ENCODE results near the gene RASGRF2. TPM values are rescaled to one million over a fixed set of nuclear protein-coding genes. Genes with fewer than 3 reads are reported as not detected.
"Not testable (repeated sequence)": the region's sequence is repeated elsewhere in the genome, so short reads cannot be mapped to it uniquely, and the experiment has no call there.

Gene RASGRF2
- total RNA-seq, 1 experiment from 2014 or later = not detected

DNA sequence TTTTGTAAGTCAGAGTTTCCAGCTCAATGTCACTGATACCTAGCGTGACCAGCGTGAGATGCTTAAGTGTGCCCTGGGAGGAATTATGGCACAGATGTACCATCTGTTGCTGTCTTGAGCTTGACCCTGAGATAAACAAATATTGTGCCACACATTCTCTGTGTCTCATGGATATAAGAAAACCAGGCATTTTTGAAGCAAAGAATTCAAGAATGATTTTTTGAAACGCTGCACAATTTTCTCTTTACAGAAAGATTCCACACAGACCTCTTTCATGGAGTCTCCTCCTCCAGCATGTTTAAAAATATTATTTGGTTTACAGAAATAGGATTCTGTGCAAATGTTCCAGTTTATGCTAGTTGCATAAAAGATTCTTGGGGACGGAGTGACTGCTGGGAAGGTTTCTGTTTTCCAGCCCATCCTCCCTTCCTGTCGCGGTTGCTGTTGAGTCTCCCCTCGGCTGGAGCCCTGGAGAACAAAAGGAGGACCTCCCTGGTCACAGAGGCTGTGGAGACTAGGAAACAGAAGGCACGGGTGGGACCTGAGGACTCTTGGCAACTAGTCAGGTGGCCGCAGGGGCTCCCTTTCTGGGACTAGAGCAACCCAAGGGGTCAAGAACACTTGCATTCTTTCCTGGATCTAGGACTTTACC, 120.8 kb downstream of the RASGRF2 start:
- in situ Hi-C loops (cut with HindIII; ENCODE audit: low pct_unique_long_range_greater_than_20kb, low sequenced_read_pairs) = no loop called here
- no peak for DNase-seq (ENCODE audit: low read depth, low spot score)

DNA sequence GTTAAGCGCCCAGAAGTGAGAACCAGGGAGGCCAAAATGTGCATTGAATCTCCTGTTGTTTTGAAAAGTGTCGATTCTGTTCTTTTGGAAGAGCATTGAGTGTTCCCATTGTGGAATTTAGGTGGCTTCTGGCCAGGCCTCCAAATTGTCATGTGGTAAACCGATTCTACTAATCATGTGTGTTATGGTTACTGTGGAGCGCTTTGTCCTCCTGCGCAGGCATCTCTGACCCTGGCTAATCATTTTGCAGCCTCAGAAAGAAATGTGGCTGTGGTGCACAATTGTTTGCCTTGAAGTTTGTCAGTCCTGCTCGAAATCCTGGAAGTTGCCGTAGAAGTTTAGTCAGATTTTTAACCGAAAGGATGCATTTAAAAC, 121.3 kb downstream of the RASGRF2 start:
- peak; percentile 81 for DNase-seq (ENCODE audit: low read depth, low spot score)

DNA sequence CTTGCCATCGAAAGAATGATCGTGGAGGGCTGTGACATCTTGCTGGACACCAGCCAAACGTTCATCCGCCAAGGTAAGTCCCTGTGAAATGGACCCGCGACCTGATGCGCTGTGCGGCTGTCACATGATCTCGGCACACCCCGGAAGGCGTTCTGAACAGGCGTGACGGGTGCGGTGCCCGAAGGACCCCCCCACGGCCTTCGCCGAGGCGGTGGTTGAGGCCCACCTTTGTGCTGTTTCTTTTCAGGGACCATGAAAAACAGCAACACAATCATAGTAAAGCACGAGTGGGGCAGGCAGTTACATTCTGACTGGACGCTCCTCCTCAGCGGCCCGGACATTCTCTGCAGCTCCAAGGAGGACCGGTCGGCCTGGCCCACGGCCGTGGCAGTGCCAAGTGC, 126.7 kb downstream of the RASGRF2 start:
- DNase-seq (ENCODE audit: low read depth, low spot score) = no peak
- in situ Hi-C loops (cut with HindIII; ENCODE audit: low pct_unique_long_range_greater_than_20kb, low sequenced_read_pairs) = no loop called here

More for the DNA sequence above, 121.3 kb downstream of the RASGRF2 start:
- in situ Hi-C loops (cut with HindIII; ENCODE audit: low pct_unique_long_range_greater_than_20kb, low sequenced_read_pairs) = no loop called here

DNA sequence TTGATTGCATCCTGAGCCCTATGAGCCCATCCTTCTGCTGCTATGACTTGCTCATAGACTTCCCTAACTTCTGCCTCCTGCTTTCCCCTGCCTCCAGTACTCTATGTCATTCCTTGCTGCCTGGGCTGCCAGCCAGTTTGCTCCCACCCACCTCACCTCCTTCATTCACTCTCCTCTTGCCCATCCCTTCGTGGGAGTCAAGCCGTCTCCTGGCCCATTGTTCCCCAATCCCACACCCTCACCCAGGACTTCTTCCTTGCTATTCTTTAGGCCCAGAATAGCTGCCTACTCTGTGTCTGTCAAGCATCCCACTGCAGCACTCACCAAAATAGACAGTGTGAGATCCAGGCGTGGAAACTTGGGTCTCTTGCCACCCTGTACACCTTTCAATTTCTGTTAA, 131.0 kb downstream of the RASGRF2 start:
- in situ Hi-C loops (cut with HindIII; ENCODE audit: low pct_unique_long_range_greater_than_20kb, low sequenced_read_pairs) = no loop called here

DNA sequence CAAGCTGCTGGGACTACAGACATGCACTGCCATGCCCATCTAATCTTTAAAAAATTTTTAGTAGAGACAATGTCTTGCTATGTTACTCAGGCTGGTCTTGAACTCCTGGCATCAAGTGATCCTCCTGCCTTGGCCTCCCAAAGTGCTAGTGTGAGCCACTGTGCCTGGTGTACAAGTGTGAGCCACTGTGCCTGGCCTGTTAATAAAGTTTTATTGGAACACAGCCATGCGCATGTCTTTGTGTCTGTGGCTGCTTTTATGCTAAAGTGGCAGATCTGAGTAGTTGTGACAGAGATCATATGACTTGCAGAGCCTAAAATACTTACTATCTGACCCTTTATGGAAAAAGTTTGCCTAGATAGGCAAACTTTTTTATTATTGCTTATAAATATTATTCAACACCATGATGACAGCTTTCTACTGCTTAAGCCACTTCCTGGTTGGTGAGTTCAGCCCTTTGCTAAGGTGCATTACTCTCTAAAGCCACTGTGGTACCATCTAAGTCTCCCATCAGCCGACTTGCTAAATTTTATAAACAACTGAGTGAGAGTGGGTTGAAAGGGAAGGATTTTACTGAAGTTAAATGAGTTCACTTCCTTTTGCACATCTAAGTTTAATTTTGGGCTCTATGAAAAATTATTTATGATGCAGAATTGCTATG, 133.5 kb downstream of the RASGRF2 start:
- no peak for DNase-seq (ENCODE audit: low read depth, low spot score)
- in situ Hi-C loops (cut with HindIII; ENCODE audit: low pct_unique_long_range_greater_than_20kb, low sequenced_read_pairs) = no loop called here

More for the DNA sequence above, 131.0 kb downstream of the RASGRF2 start:
- DNase-seq (ENCODE audit: low read depth, low spot score) = no peak

DNA sequence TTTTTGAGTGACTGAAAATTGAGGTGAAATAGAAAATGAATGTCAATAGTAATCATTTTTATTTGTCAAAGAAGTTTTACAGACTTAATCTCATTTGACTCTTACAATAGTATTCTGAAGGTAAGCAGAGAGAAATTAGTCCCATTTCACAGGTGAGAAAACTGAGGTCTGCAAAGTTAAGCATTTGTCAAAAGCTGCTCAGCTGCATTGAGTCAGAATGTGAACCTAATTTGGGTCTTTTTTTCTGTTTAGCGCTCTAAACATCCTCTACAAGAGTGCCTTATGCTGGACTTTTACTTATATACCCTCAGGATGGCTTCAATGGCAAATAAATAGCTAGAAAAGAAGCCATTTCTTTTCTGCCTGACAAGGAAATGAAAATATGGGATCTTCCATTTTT, 135.7 kb downstream of the RASGRF2 start:
- in situ Hi-C loops (cut with HindIII; ENCODE audit: low pct_unique_long_range_greater_than_20kb, low sequenced_read_pairs) = no loop called here
- no peak for DNase-seq (ENCODE audit: low read depth, low spot score)

DNA sequence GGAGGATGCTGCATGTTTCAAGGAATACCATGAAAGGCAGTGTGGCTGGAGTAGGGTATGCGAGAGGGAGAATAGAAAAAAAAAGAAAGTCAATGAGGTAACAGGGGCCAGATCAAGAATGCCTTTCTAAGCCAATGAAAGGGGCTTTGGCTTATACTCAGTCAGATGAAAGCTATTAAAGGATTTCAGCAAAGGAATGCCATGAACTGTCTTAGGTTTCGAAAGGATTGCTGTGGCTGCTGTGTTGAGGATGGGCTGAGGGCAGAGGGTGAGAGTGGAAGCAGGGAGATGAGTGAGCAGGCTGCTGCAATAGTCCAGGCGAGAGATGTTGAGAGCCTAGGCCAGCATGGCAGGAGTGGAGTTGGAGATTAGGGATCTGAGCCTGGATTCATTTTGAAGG, 137.6 kb downstream of the RASGRF2 start:
- in situ Hi-C loops (cut with HindIII; ENCODE audit: low pct_unique_long_range_greater_than_20kb, low sequenced_read_pairs) = no loop called here
- DNase-seq (ENCODE audit: low read depth, low spot score) = no peak

DNA sequence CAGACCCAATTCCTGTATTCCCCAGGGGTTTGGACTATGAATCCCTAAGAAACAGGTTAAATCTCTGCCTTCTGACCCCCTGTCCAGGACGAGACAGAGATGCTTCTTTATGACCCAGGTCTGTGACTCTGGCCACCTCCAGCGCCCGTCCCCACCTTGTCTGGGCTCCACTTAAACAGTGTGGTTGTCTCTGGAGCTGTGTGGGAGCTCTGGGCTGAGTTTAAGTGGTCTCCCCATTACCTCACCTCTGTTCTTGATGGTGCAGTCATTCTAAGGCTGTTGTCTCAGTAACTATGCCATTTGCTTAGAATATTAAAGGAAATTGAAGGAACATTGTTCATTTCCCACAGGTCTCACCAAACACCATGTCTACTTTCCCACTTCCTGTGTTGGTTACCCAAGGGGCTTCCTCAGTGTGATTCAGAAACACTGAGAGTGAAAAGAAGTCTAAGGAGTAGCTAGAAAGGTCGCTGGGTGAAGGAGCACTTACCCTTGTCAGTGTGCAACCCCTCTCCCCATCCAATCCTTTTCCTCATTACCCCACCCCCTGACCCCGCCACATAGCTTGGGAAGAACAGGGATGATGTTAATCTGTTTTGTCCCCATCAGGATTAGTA, 145.2 kb downstream of the RASGRF2 start:
- no peak for DNase-seq (ENCODE audit: low read depth, low spot score)
- in situ Hi-C loops (cut with HindIII; ENCODE audit: low pct_unique_long_range_greater_than_20kb, low sequenced_read_pairs) = no loop called here

DNA sequence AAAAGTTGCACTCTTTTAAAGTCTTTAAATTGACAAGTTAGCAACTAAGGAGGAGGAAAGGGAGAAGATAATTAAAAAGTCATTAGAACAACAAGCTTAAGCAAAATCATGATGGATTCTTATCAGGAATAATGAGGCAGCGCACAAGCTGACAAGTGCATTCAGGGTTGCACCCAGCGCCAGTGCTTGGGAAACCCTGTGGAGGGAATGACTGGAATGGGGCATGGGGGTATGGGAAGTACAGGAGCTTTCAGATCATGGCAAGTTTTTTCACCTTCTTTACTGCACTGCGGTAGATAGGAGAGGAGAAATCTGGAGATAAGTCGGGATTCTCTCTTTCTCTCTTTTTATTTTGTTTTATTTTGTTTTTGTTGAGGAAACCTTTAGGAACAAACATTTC, 155.1 kb downstream of the RASGRF2 start:
- in situ Hi-C loops (cut with HindIII; ENCODE audit: low pct_unique_long_range_greater_than_20kb, low sequenced_read_pairs) = no loop called here
- no peak for DNase-seq (ENCODE audit: low read depth, low spot score)

DNA sequence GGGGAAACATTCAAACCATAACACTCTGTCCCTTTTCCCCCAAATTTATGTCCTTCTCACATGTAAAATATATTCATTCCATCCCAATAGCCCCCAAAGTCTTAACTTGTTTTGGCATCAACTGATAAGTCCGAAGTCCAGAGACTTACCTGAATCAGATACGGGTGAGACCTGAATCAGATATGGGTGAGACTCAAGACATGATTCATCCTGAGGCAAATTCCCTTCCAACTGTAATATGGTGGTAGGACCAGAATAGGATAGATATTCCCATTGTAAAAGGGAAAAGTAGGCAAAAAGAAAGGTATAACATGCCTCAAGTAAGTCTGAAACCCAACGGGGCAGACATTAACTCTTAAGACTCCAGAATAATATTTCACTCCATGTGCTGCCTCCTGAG, 157.4 kb downstream of the RASGRF2 start:
- in situ Hi-C loops (cut with HindIII; ENCODE audit: low pct_unique_long_range_greater_than_20kb, low sequenced_read_pairs) = no loop called here
- no peak for DNase-seq (ENCODE audit: low read depth, low spot score)

DNA sequence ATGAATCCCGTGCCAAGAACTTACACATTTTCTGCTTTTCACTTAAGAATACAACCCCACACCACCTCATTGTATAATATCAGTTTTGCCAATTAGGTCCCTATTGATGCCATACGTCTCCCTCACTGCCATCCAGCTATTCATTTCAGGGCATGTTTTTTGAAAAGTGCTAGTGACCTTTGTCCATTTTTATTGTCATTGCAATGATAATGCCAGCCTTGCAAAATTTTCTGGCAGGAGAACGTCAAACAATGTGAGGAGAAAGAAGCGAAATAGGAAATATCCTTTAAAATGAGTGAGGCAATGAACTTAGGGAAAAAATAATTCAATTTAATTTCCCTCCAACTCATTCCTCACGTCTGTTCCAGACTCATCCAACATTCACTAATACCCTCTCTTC, 161.1 kb downstream of the RASGRF2 start:
- in situ Hi-C loops (cut with HindIII; ENCODE audit: low pct_unique_long_range_greater_than_20kb, low sequenced_read_pairs) = no loop called here
- no peak for DNase-seq (ENCODE audit: low read depth, low spot score)

DNA sequence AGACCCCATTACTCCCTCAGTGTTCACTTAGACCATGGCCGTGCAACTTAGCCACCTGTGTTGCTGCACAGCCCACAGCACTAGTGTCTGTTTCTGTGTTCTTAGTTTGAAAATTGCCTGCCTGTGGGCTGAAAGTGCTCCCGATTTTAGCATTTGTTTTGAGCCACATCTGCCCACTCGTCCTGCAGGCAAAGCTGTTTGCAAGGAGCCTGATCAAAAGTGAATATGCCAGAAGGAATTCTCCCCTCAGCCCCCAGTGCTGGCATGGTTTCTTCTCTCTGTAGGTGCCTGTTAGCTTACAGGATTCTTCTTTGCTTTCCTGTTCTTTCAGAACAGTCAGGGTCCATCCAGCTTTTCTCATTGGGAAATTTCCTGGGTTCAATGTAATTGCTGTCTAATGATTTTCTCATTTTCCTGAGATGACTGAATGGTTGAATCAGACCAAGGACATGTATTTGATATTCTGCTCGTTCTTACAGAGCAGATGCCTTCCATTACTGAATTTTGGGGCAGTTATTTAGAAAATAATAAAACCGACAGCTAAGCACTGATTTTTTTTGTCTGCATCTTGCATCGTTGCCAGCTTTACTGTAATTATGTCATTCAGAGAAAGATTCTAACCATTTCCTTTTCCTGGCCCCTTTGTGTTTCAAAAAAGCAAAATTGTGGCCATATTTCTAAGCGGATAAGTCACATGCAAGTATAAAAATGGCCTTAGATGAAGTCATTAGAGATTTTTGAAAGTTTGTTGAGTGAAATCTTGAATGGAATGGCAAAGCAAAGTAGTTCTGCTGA, 161.9 kb downstream of the RASGRF2 start:
- in situ Hi-C loops (cut with HindIII; ENCODE audit: low pct_unique_long_range_greater_than_20kb, low sequenced_read_pairs) = no loop called here

DNA sequence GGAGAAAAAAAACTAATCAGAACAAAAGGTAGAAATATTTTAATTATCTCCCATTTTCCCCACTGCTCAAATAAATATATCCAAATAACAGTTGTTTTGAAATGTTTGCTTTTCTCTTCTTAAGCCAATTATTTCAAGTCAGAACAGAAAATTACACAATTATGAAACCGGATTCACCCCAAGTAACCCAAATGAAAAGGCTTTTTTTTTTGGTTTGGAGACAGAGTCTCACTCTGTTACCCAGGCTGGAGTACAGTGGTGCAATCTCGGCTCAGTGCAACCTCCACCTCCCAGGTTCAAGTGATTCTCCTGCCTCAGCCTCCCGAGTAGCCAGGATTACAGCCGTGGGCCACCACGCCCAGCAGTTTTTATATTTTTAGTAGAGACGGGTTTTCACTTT, 164.5 kb downstream of the RASGRF2 start:
- in situ Hi-C loops (cut with HindIII; ENCODE audit: low pct_unique_long_range_greater_than_20kb, low sequenced_read_pairs) = not testable (repeated sequence)

More for the DNA sequence above, 161.9 kb downstream of the RASGRF2 start:
- no peak for DNase-seq (ENCODE audit: low read depth, low spot score)

DNA sequence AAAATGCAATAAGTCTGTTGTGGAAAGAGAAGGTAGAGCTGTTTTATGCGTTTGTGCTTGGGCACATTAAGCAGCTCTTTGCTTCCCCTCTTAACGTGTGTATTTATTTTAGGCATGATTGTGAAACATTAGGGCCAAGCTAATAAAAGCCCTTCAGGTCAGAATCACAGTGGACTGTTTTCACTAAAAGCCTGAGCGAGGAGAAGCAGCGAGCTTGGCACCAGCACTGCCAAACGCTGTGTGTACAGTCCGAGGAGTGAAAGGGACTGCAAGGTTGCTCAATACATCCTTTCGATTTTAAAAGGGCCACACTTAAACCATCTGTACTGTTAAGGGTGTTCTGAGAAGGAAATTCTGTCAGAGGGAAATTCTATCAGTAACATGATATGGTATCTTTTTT, 165.8 kb downstream of the RASGRF2 start:
- DNase-seq (ENCODE audit: low read depth, low spot score) = no peak
- in situ Hi-C loops (cut with HindIII; ENCODE audit: low pct_unique_long_range_greater_than_20kb, low sequenced_read_pairs) = no loop called here

More for the DNA sequence above, 164.5 kb downstream of the RASGRF2 start:
- not testable (repeated sequence) for DNase-seq (ENCODE audit: low read depth, low spot score)

DNA sequence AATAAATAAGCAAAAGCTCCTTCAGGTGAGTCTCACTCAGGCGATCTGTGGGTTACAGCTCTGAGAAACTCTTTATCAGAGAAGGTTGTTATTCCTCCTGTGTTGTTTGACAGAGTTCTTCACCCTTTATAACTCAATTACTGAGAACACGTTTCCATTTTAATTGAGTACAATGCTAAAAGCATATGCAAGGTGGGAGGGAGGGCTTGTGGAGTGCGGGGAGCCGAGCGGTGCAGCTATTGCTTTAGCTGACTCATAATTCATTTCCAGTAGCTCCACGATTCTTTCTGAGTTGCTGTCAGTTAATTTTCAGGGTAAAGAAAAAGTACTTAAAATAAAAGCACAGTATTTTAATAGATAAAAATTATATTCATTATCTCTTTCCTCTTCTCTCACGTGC, 168.3 kb downstream of the RASGRF2 start:
- no peak for DNase-seq (ENCODE audit: low read depth, low spot score)
- in situ Hi-C loops (cut with HindIII; ENCODE audit: low pct_unique_long_range_greater_than_20kb, low sequenced_read_pairs) = no loop called here

DNA sequence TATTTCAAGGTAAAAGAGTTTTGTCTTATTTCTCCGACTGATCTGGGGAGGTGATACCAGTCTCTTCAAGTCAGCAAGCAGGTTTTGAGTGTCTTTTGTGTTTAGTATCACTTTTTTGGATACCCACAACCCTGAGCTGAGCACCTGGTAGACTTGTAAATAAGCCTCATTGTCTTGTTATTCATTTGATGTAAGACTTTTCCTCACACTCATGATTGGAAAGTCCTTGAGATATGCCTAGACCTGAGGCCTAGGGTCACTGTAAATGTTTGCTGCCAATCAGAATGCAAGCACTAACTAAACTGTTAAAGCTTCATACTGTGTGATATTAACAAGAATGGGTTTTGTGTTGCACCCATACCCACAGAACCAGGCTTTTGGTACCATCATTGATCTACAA, 172.2 kb downstream of the RASGRF2 start:
- DNase-seq (ENCODE audit: low read depth, low spot score) = no peak
- in situ Hi-C loops (cut with HindIII; ENCODE audit: low pct_unique_long_range_greater_than_20kb, low sequenced_read_pairs) = no loop called here

DNA sequence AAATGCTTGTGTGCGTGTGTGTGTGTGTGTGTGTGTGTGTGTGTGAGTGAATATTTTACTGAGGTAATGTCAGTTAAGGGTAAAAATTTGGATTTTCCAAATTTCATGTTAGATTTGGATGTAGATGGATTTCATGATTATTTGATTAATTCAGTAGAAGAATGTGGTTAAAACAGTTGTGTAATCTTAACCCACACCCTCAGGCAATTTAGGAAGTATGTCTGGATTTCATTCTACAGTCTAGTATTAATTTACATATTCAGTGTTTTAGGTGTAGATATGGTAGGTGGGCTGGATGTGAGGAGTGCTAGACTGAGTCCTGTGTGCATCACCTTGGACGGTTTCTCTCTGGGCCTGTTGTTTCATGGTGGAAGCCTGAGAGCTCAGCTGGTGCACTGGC, 173.9 kb downstream of the RASGRF2 start:
- in situ Hi-C loops (cut with HindIII; ENCODE audit: low pct_unique_long_range_greater_than_20kb, low sequenced_read_pairs) = no loop called here
- no peak for DNase-seq (ENCODE audit: low read depth, low spot score)

DNA sequence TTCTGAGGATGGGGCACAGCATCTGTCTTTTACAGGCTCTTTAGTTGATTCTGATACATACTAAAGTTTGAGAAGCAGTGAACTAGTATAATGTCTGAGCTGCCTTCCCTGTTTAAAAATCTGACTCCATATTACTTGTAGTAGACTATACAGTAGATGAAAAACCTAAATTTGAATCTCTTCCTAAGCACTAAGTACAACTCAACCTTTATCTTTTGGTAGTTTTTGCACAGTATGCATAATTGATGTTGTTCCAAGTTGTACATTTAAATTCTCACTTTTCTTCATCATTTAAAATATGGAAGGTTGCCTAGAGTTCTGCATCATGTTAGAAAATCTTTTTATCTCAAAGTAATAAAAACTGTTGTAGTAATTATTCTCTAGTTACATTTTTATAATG, 174.4 kb downstream of the RASGRF2 start:
- in situ Hi-C loops (cut with HindIII; ENCODE audit: low pct_unique_long_range_greater_than_20kb, low sequenced_read_pairs) = no loop called here
- no peak for DNase-seq (ENCODE audit: low read depth, low spot score)

Data from SK-MEL-5 (cell line).